Spleen (tissue), 7 donors: ENCODE data around the gene CD79B.

Experiments
- CTCF ChIP-seq, 11 experiments: fragments of 200-600 bp in 7 of 11; fragments of 450-650 bp in 4 of 11; sonication (generic) in 4 of 11; IDR thresholded peaks in 8 of 11; conservative IDR thresholded peaks in 3 of 11; 1 replicate in 7 of 11; 2 replicates in 4 of 11; pipeline versions ENCODE4 v1.4.0 to v1.8.0; 2016 to 2021; ENCODE audit warnings: antibody characterized with exemption in 11 of 11, inconsistent platforms in 4 of 11, mild to moderate bottlenecking in 1 of 11
- POLR2A ChIP-seq, 3 donors: fragments of 450-650 bp; IDR thresholded peaks; one replicate each; pipeline ENCODE4 v1.5.1; 2017; ENCODE audit warnings: antibody characterized with exemption in 3 of 3, mild to moderate bottlenecking in 1 of 3
- donor health status: DM: no; HTN: no; CAD: no; lungs with moderate emphysema.
- donor health status: DM: no; HTN: no; CAD: no.
- donor health status: DM: no; HTN: no; CAD: no.

GRCh38 chr17:63948521-63948920 is 16.4 kb upstream of the CD79B start:
- TF ChIP-seq CTCF (IDR thresholded peaks at IDR 0.05 in 8 of 11, conservative IDR thresholded peaks at IDR 0.05 in 3 of 11) (no peak), POLR2A (IDR thresholded peaks at IDR 0.05) (no peak)
